Fibroblast of skin of scalp (primary cell): ENCODE data around the gene FXYD4. TPM values are rescaled to one million over a fixed set of nuclear protein-coding genes. Genes with fewer than 3 reads are reported as not detected.
"Not testable (repeated sequence)": the region's sequence is repeated elsewhere in the genome, so short reads cannot be mapped to it uniquely, and the experiment has no call there.

Source experiments
- DNase-seq: peaks from one replicate; pipeline ENCODE4 v3.0.0-alpha.2; 2013
- polyA plus RNA-seq, 2 experiments: library from polyadenylated mRNA; unstranded; fragments of 120-200 nt; gene quantifications; one replicate each; pipeline ENCODE4 v1.2.1, GENCODE V29; 2013; ENCODE audit not compliant: insufficient read length in 2 of 2

Gene FXYD4
- polyA plus RNA-seq (2013, experiment 1 of 2; ENCODE audit: insufficient read length): not detected
- not detected for polyA plus RNA-seq (2013, experiment 2 of 2; ENCODE audit: insufficient read length)

- DNase-seq: no peak
Observed at GRCh38 chr10:43371418-43371817, at the start of gene FXYD4. Gene FXYD4 (plus strand): TSS chr10:43371636. CDS start chr10:43373747, 2,111 bp downstream.

GRCh38 chr10:43322331-43322730 lies 49.1 kb upstream of the FXYD4 start:
- DNase-seq: no peak

- peak; percentile 42 for DNase-seq
Observed at GRCh38 chr10:43322769-43323168, 48.7 kb upstream of the FXYD4 start.

- no peak for DNase-seq
Observed at GRCh38 chr10:43323245-43323644, 48.2 kb upstream of the FXYD4 start.

GRCh38 chr10:43324876-43325275 lies 46.6 kb upstream of the FXYD4 start:
- DNase-seq: no peak

- DNase-seq: no peak
Observed at GRCh38 chr10:43327171-43327570, 44.3 kb upstream of the FXYD4 start.

GRCh38 chr10:43327986-43328385 lies 43.5 kb upstream of the FXYD4 start:
- no peak for DNase-seq

- not testable (repeated sequence) for DNase-seq
Observed at GRCh38 chr10:43328810-43329209, 42.6 kb upstream of the FXYD4 start.

- DNase-seq: not testable (repeated sequence)
Observed at GRCh38 chr10:43329246-43329885, 42.1 kb upstream of the FXYD4 start.

GRCh38 chr10:43330049-43330823 lies 41.2 kb upstream of the FXYD4 start:
- not testable (repeated sequence) for DNase-seq

GRCh38 chr10:43330824-43331127 lies 40.7 kb upstream of the FXYD4 start:
- DNase-seq: not testable (repeated sequence)

GRCh38 chr10:43333653-43334052 lies 37.8 kb upstream of the FXYD4 start:
- DNase-seq: no peak

- DNase-seq: no peak
Observed at GRCh38 chr10:43336061-43336460, 35.4 kb upstream of the FXYD4 start.

GRCh38 chr10:43336641-43337318 lies 34.7 kb upstream of the FXYD4 start:
- no peak for DNase-seq

GRCh38 chr10:43337536-43337935 lies 33.9 kb upstream of the FXYD4 start:
- DNase-seq: not testable (repeated sequence)

- no peak for DNase-seq
Observed at GRCh38 chr10:43338117-43338516, 33.3 kb upstream of the FXYD4 start.

GRCh38 chr10:43339136-43339535 lies 32.3 kb upstream of the FXYD4 start:
- DNase-seq: no peak

- no peak for DNase-seq
Observed at GRCh38 chr10:43340101-43340500, 31.3 kb upstream of the FXYD4 start.

GRCh38 chr10:43340619-43341018 lies 30.8 kb upstream of the FXYD4 start:
- no peak for DNase-seq

GRCh38 chr10:43341450-43341849 lies 30.0 kb upstream of the FXYD4 start:
- DNase-seq: no peak

GRCh38 chr10:43342279-43343125 lies 28.9 kb upstream of the FXYD4 start:
- no peak for DNase-seq

GRCh38 chr10:43343126-43343525 lies 28.3 kb upstream of the FXYD4 start:
- DNase-seq: no peak

- no peak for DNase-seq
Observed at GRCh38 chr10:43344051-43344450, 27.4 kb upstream of the FXYD4 start.
